ENCODE results near the gene FBXO24. TPM values are rescaled to one million over a fixed set of nuclear protein-coding genes. Genes with fewer than 3 reads are reported as not detected.

Gene FBXO24
- polyA plus RNA-seq, 12 donors: 0.59 to 2.1 (median 1.1) TPM; not detected in 2

DNA sequence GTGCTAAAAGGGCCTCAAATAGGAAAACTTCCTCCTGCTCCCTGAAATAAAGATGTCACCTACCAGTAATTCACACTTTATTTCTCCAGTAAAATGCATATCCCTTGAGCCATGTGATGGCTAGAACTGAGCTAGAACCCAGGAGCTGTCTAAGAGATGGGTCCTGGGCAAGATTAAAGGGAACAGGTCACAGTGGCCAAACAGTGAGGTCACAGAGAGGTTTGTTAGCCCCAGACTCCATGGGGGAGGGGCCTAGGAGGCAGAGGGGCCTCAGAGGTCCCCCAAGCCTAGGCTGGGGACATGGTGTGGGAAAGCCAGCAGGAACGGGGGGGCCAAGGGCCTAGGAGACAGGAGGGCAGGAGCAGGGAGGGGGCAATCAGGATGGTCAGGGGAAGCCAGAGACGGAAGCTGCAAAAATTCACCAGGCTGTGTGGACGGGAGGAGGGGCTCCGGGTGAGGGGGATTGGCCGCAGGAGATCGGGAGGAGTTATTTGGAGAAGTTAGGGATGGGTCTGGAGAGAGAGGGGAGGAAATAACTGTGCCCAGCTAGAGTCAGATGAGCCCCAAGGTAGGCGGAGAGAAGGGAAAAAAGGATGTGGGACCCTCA lies 3.3 kb downstream of the FBXO24 start:
- no peak for DNase-seq

DNA sequence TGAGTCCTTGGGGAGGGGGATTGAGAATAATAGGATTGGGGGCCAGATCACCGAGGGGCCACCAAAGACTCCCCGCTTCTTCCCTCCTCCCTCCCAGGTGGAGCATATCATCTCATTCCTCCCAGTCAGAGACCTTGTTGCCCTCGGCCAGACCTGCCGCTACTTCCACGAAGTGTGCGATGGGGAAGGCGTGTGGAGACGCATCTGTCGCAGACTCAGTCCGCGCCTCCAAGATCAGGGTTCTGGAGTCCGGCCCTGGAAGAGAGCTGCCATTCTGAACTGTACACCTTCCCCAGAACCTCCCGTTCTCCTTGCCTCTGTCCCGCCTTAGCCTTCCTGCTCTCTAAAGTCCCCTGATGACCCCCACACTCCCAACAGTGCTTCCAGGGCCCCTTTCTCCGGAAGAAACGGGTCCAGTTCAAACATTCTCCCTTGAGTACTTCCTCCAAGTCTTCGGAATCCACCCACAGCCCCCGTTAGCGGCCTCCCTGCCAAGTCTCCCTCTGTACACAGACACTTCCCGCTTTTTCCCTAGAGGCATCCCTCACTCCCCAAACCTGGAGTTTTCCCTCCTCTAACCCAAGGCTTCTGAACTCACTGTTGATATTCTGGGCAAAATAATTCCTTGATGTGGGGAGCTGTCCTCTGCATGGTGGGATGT lies 4.1 kb downstream of the FBXO24 start:
- DNase-seq: no peak

DNA sequence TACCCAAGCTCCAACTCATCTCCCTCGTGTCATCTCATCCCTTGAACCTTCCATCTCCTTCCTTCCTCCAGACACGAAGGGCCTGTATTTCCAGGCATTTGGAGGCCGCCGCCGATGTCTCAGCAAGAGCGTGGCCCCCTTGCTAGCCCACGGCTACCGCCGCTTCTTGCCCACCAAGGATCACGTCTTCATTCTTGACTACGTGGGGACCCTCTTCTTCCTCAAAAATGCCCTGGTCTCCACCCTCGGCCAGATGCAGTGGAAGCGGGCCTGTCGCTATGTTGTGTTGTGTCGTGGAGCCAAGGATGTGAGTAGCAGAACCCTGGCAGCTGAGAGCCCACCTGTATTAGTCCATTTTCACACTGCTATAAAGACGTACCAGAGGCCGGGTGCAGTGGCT lies 5.5 kb downstream of the FBXO24 start:
- no peak for DNase-seq

DNA sequence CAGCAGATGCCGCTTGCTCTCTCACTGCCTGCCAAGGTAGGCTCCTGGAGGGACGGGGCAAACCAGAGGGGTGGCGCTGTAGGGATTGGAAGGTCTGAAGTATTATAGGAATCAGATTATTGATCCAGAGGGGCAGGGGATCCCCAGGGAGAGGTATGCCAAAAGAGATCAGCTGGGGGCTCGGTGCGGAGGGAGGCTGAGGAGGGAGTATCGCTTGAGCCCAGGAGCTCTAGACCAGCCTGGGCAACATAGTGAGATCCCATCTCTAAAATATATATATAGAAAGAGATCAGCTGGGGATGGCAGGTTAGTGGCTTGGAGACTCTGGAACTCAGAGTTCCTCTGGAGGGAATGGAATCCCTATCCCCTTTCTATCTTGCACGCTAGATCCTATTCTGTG lies 9.1 kb downstream of the FBXO24 start:
- DNase-seq: no peak

DNA sequence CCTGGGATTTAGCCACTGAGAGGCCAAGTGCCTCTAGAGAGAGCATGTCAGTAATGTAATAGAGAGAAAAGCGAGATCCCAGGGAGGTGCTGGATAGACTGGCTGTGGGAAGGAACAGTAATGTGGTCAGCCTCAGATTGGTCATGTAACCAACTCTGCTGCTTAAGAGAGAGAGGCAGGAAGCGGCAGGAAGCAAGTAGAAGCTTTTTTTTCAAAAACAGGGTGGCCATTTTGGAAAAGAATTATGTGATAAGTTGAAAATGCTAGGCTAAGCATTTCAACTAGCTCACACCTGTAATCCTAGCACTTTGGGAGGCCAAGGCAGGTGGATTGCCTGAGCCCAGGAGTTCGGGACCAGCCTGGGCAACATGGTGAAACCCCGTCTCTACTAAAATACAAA lies 12.3 kb downstream of the FBXO24 start:
- no peak for DNase-seq

DNA sequence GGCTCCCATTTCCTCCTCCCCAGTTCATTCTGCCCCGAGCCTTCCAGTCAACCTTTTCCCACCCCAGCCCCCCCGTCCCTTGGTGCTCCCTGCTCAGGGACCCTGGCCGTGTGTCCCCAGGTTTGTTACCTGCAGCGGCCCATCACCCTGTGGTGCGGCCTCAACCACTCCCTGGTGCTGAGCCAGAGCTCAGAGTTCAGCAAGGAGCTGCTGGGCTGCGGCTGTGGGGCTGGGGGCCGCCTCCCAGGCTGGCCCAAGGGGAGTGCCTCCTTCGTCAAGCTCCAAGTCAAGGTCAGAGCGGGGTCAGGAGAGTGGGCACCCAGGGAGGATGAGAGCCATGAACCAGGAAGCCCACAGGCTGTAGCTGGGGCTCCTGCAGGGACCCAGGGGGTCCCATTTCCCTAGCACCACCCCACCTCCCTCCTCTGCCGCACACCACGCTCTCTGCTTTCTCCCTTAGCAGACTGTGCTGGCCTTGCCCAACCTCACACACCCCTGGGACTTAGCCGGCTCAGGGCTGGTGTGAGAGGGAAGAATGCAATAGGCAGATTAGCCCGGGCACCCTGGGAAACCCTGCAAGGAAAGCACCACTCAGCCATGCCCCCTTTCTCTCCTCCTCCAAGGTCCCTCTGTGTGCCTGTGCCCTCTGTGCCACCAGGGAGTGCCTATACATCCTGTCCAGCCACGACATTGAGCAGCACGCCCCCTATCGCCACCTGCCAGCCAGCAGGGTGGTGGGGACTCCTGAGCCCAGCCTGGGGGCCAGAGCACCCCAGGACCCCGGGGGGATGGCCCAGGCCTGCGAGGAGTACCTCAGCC lies 14.0 kb downstream of the FBXO24 start:
- DNase-seq: no peak

DNA sequence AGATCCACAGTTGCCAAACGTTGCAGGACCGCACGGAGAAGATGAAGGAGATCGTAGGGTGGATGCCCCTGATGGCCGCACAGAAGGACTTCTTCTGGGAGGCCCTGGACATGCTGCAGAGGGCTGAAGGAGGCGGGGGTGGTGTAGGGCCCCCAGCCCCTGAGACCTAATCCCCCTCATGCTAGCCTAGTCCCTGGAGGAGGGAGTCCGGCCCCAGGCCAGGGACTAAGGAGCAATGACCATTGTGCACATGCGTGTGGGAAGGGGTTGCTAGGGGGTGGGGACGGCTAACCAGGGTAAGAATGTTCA lies 14.6 kb downstream of the FBXO24 start:
- no peak for DNase-seq

DNA sequence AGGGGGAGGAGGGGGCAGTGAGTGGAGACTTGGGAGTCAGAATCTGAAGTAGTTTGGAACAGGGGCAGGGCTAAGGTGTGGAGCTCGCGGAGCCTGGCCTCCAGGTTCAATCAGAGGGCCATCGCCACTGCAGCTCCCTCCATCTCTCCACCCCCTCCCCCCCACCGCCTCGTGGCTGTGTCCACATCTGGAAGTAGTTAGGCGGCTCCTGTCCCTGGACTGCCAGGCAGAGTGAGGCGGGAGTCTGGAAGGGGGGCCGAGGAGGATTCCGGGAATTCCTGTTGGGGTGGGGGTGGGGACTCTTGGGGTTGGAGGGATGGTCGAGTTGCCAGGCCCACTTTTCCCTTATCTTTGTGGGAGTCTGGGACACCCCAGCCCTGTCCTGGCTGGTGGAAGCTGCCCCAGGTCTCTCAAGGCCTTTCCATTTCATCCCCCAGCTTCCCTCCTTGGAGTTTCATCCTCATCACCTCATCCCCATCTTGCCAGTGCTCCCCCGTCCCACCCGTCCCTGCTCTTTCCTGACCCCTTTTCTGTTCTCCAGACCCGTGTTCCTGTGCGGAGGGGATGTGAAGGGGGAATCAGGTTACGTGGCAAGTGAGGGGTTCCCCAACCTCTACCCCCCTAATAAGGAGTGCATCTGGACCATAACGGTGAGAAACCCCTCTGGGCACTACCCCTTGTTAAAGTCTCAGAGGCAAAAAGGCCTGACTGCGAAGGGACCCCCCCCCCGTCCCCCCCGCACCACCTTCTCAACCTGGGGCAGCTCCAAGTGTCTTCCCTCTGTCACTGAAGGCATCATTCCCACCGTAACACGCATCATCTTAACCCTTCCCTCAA lies 17.0 kb downstream of the FBXO24 start:
- peak; percentile 88 for DNase-seq

DNA sequence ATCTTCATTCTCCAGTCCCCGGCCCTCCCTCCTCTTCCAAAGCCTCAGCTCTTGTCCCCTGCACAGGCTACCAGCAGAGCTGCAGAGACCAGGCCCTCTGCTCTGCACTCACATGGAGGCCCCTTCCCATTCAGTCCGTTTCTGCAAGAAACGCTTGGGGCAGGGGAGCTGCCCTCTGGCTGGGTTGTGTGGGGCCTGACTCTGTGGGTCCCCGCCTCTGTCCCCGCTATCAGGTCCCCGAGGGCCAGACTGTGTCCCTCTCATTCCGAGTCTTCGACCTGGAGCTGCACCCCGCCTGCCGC lies 17.5 kb downstream of the FBXO24 start:
- DNase-seq: no peak

DNA sequence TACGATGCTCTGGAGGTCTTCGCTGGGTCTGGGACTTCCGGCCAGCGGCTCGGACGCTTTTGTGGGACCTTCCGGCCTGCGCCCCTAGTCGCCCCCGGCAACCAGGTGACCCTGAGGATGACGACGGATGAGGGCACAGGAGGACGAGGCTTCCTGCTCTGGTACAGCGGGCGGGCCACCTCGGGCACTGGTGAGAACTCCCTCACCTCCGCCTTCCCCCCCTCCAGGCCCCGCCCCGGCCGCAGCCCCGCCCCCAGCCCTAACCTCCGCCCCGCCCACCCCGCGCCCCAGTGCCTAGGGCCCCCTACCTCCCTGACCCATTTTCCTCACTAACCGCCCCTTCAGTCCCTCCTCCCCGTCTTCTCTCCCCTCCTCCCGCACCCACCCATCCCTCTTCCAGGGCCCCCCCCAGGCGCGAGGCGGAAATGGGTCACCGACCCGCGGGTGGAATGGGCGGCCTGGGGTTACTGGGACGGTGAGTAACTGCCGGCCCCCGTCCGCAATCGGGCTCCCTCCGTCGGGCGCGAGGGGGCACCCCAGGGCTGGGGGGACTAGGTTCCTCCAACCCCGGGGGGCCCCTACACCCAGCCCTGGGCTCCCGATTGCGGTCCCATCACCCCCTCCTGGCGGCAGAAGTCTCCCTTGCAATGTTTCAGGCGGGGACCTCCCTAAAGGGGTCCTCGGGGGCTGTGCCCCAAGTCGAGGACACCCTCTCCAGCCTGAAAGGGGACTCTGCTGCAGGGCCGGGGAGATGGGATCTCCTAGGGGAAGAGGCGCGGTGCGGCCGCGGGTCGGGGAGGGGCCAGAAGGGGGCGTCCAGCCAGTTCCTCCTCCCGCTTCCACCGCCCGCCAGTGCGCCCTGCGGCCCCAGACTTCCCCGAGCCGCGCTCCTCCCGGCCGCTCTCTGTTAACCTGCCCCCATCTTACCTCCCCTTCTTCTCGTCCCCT lies 18.2 kb downstream of the FBXO24 start:
- DNase-seq: peak; percentile 67

DNA sequence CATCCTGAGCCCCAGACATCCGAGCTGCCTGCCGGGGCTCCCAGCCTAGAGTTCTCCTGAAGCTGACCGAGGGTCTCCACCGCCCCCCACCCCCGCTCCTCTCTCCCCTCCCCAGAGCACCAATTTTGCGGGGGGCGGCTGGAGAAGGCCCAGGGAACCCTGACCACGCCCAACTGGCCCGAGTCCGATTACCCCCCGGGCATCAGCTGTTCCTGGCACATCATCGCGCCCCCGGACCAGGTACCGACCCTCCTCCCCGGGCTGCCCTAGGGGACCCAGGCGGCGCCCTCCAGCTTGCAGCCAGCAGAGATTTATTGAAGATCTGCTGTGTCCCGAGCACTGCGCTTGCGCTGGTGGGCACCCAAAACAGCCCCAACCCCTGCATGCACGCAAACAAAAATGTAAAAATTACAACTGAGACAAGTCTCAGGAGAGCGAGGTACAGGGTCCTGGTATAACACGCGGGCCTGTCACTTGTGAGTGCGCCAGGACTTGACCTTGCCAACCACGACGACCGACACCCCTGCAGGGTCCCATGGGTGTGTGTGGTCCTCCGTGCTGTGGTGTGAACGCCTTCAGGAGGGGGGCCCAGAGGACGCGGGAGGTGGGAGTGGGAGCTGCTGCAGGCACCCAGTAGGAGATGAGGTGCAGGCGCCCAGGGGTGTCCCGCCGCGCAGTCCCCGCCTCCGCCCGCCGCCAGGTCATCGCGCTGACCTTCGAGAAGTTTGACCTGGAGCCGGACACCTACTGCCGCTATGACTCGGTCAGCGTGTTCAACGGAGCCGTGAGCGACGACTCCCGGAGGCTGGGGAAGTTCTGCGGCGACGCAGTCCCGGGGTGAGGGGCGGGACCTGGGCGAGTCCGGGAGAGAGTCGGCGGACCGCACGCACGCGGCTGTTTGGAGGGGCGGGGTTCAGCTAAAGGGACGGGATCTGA lies 19.1 kb downstream of the FBXO24 start:
- DNase-seq: no peak

DNA sequence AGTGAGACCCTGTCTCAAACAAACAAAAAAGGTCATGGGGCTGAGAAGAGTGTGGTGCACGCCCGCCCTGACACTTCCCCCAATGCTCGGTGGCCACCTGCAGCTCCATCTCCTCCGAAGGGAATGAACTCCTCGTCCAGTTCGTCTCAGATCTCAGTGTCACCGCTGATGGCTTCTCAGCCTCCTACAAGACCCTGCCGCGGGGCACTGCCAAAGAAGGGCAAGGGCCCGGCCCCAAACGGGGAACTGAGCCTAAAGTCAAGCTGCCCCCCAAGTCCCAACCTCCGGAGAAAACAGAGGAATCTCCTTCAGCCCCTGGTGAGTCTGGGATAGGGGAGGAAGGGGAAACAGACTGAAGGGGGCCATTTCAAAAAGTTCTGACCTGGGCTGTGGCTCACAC lies 20.2 kb downstream of the FBXO24 start:
- DNase-seq: no peak

DNA sequence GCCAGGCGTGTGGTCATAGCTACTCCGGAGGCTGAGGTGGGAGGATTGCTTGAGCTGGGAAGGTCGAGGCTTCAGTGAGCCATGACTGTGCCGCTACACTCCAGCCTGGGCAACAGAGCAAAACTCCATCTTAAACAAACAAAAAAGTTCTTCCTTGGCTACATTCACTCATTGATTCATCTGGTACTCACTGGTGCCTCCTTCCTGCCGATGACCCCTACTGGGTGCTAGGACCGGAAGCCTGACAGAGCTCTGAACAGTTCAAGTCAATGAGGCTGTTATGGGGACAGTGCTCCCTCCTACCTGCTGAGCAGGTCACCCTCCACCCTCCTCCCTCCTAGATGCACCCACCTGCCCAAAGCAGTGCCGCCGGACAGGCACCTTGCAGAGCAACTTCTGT lies 21.0 kb downstream of the FBXO24 start:
- DNase-seq: no peak

DNA sequence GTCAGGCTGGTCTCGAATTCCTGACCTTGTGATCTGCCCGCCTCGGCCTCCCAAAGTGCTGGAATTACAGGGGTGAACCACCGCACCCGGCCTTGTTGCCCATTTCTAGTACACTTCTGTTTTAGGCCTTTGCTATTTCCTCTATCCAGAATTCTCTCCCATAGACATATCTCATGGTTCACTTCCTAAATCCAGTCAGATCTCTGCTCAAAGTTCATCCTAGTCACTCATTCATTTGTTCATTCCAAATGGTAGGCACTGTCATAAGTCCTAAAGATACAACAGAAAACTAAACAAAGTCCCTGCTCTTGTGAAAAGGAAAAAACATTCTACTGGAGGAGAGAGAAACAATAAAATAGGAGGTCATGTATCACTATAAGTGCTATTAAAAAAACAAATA lies 23.8 kb downstream of the FBXO24 start:
- DNase-seq: no peak

DNA sequence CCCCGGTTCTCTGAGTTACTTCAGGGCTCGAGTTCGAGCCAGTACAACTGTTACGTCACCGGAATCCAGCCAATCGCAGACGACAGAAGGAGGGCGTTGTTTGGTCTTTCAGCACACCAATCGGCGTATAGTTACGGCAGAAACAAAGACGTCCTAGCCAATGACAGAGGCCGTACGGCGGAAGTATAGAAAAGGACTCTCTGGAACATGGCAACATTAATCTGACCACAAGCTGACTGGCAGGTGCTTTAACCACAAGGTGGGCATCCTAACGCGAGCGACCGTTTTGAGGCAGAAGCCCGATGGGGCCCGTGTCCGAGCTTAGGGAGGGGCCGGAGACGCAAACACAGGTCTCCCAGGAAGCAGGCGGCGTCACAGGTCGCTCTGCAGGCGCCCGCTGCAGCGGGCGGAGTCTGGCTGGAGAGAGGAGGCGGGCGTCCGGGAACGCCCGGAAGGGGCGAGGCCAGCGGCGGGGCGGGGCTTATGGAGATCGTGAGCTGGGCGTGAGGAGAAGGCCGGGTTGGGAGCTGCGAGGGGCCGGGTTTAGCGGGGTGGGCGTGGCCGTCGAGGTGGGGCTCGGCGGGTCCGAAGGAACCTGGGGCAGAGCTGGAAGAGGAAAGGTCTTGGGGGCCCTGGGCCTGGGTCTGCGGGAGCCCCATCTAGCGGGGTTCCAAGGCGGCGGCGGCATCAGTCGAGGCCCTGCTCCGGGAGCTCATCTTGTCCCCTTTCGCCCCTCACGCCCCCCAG lies 26.0 kb downstream of the FBXO24 start, which contains the start of gene MOSPD3:
TSS of gene MOSPD3 (plus strand) at position 558 of the 747 bp plus-strand sequence. CDS start 252 bp downstream, outside the sequence.
- DNase-seq: peak; percentile 100

DNA sequence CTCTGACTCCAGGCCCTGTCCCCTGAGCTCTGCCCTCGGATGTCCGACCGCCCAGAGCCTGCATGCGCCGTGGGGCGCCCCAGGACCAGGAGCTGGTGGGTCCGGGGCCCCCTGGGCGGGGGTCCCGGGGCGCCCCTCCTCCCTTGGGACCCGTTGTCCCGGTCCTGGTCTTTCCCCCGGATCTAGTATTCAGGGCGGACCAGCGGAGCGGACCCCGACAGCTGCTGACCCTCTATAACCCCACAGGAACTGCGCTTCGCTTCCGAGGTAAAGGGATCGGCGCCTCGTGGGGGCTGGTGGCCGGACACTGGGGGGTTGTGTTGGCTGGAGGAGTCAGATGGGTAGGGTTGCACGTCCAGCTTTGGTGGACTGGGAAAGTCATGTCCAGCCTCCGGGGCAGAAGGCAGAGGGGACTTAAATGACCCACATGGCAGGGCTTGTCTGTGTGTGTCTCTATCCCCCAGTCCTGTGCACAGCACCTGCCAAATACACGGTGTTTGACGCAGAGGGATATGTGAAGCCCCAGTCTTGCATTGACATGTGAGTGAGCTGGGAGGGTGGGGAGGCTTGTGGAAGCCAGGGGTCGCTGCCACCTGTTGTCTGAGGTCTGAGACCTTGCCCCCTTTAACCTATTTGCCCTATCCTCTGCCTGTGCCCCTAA lies 26.7 kb downstream of the FBXO24 start:
- DNase-seq: no peak

DNA sequence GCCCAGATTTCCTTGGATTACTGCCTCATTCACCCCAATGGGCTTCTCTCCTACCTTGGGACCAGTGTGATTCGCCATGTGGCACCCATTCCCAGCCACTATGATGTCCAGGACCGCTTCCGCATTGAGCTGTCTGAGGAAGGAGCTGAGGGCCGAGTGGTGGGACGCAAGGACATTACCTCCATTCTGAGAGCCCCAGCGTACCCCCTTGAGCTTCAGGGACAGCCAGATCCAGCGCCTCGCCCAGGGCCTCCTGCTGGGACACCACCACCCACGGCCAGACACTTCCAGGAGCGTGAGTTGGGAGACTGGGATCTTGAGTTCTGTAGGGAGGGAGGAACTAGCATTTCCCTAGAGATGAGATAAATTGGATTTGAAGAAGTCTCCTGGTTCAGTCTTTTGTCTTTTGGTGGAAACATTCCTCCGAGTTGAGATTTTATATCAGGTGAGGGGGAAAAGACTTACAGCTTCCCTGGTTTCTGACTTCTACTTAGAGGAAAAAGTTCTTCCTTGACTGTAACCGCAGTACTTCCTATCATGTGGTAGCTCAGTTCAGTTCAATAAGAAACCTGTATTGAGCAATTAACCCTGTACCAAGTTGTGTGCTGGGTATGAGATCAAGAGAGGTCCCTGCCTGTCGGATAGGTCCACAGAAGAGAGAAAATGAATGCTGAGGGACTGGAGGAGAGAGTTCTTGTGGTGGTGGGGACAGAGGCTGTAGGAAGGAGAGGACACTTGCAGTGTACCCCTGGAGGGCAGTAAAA lies 27.5 kb downstream of the FBXO24 start:
- no peak for DNase-seq

DNA sequence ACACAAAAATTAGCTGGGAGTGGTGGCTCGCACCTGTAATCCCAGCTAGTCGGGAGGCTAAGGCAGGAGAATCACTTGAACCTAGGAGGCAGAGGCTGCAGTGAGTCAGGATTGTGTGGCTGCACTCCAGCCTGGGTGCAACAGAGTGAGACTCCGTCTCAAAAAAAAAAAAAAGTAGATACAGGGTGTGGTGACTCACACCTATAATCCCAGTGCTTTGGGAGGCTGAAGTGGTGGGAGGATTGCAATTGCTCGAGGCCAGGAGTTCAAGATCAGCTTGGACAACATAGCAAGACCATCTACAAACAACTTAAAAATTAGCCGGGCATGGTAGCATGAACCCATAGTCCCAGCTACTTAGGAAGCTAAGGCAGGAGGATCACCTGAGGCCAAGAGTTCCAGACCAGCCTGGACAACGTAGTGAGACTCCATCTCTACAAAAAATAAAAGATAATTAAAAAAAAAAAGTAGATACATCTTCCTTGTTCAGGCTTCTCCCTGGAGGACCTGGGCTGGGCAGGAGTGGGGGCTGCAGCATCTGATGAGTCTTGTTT lies 28.3 kb downstream of the FBXO24 start:
- no peak for DNase-seq
